Stimulated activated CD4-positive, alpha-beta T cell treated with anti-CD3 and anti-CD28 coated beads, Interleukin-1b, Interleukin-23, amount 100 ng/mL, for 1 hour (primary cell): Measurements from ENCODE around the gene RRP1.
A peak's percentile ranks its signal among the peaks of the same experiment; 100 is the strongest.

ENCODE experiments used
- DNase-seq, 2 donors: peaks; one replicate each; pipeline ENCODE4 v3.0.0-alpha.2; 2020; ENCODE audit warnings: low read depth in 2 of 2

RRP1 gene, protein sequence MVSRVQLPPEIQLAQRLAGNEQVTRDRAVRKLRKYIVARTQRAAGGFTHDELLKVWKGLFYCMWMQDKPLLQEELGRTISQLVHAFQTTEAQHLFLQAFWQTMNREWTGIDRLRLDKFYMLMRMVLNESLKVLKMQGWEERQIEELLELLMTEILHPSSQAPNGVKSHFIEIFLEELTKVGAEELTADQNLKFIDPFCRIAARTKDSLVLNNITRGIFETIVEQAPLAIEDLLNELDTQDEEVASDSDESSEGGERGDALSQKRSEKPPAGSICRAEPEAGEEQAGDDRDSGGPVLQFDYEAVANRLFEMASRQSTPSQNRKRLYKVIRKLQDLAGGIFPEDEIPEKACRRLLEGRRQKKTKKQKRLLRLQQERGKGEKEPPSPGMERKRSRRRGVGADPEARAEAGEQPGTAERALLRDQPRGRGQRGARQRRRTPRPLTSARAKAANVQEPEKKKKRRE

GRCh38 chr21:43789276-43790009 lies at the start of gene RRP1:
Gene RRP1, plus strand, starts transcription at chr21:43789577. Its CDS starts 53 bp downstream, at chr21:43789630.
- DNase-seq = peak; percentile 88 to 90

DNA sequence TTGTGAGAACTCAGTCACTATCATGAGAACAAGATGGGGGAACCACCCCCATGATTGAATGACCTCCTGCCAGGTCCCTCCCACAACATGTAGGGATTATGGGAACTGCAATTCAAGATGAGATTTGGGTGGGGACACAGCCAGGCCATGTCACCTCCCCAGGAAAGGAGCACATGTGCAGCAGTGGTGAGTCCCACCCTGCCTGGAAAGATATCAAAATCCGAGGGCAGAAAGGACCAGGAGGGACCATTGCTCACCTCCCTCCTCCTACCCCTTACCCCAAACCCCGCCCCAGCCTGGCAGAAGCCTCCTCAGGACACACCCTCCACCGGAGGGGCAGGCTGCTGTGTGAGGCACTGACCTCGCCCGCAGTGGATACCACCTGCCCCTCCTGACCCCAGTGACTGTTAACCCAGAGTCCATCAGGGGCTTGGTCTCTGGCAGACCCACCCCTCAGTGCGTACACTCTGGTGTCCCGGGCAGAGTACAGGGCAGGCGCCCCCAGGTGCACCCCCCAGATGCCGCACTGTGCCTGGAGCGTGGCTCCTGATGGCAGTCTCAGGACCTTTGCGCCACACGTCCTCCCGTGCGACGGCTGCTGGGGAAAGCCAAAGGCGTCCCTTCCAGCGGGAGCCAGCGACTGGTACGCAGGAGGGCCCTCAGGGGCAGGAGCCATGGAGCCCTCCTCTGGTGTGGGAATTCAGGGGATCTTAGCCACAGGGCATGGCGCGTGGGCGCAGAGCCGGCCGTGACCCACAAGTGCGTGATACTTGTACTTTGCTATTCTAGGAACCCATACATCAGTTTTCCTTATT lies 49.5 kb upstream of the RRP1 start:
- no peak for DNase-seq

DNA sequence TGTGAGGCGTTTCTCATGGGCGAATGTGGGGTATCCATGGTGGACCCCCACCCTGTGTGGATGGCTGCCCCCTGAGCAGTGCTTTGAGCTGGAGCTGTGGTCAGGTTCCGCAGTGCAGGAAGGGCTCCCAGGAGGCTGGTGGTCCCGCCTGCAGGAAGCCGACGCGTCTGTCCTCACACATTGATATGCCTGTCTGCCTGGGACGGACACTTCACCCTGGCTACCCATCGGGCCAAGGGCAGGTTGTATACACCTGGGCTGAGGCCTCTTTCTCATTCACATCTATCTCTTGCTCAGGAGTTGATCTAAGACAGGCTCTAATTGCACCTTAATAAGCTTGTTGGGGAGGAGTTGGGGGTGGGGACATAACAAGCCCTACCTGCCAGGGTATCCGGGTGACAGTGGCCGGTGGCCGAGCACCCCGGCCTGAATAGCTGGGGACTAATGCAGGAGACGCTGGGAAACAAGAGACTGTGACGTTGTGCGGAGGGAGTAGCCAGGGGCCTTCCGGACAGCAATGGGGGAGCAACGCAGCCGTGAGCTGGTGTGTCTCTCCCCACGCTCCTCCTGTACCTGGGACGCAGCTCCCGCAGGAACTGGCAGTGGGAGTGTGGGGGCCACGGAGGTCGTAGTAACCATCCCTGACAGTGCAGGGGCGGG lies 48.8 kb upstream of the RRP1 start:
- no peak for DNase-seq

GRCh38 chr21:43741423-43742096 lies 47.8 kb upstream of the RRP1 start:
- DNase-seq = no peak

DNA sequence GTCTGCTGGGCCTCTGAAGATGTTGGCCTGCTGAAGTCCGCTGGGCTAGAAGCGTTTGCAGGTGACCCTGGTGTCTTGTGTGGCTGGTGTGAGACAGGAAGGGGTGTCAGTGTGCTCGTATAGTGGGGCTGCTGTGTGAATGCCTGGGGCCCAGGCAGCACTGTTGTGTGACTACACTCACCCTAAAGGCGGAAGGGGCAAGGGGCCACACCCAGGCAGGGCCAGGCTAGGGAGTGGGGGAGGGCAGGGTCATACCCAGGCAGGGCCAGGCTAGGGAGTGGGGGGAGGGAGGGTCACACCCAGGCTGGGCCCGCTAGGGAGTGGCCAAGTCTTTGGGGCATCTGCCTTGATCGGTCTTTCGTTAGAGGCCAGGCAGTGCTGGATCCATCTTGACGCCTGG lies 45.4 kb upstream of the RRP1 start:
- DNase-seq = no peak

DNA sequence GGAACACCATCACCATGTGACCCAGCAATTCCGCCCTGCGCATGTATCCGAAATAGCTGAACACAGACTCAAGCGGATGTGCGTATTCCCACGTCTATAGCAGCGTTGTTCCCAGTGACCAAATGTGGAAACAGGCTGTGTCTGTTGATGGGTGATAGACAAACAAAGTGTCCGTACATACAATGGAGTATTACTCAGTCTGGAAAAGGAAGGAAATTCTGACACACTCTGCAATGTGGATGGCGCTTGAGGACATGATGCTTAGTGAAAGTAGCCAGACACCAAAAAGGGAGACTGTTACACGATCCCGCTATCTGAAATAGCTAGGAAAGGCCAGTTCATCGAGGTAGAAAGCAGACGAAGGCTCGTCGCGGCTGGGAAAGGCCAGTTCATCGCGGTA lies 44.7 kb upstream of the RRP1 start:
- no peak for DNase-seq

DNA sequence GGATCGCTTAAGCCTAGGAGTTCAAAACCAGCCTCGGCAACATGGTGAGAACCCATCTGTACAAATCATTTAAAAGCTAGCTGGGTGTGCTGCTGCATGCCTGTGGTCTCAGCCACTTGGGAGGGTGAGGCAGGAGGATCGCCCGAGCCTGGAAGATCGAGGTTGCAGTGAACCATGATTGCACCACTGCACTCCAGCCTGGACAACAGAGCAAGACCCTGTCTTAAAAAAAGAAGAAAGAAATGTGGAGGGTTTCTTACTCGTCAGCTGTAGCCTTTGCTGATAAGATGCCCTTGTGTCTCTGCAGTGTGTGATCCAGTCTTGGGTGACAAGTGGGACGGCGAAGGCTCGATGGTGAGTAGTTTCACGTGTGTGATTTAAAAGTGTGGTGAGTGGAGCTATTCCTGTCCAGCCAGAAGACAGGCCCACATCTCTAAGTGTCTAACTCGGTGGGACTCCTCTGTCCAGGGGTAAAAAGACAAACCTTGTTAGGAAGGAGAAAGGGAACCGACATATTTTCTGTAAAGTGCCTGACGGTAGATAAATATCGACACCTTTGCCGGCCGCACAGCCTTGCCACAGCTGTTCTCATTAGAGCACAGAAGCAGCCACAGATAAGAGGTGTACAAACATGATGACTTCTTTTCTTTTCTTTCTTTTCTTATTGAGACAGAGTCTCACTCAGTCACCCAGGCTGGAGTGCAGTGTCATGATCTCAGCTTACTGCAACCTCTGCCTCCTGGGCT lies 43.4 kb upstream of the RRP1 start:
- DNase-seq = no peak

- no peak for DNase-seq
Observed at GRCh38 chr21:43748622-43749021, 40.8 kb upstream of the RRP1 start.

DNA sequence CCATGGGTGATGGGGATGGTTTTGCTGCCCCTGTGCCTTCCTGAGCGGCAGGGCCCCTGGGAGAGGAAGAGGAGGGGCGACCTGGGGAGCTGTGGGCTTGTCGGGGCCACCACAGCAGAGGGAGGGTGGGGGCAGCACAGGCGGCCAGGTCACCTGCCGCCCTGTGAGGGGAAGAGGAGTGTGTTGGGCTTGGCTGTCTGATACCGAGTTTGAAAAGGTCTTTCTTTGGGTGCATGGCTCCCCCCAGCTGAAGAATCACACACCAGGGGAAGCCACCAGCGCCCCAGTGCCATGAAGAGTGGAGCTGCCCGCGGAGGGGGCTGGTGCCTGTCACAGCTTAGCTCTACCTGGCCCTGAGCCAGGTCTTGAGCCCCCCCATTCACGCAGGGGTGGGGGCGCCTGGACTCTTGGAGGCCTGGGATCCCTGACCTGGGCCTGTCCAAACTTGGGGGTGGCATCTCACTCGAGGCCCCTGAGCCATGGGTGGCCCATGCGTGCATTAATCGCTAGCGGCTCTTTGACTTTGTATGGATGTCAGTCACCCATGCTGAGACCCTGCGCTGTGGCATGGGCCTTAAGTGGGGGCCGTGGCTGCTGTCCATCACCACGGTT lies 39.6 kb upstream of the RRP1 start:
- DNase-seq = no peak

DNA sequence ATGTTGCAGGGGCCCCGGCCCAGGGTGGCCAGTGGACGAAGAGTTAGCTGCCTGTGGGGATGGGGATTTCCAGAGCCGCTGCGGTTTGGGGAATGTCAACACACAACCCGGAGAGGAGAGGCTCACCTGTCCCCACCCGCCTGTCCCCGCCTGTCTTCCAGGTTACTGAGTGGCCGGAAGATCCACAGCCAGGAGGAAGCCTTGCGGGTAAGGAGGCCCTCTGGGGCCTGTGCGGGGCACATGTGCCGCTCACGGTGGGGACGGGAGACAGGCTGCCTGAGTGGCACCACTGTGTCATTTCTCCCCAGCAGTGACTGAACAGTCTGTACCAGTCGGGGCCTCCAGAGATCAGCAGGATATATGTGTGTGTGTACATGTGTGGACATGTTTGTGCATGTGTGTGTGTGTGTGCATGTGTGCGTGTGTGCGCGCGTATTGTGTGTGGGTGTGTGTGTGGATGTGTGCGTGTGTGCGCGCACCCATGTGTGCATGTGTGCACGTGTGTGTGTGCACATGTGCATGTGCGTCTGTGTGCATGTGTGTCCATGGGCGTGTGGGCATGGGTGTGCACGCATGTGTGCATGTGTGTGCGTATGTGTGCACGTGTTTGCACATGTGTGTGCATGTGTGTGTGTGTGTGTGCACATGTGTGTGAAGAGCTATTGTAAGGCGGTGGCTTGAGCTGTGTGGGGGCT lies 38.9 kb upstream of the RRP1 start:
- no peak for DNase-seq

DNA sequence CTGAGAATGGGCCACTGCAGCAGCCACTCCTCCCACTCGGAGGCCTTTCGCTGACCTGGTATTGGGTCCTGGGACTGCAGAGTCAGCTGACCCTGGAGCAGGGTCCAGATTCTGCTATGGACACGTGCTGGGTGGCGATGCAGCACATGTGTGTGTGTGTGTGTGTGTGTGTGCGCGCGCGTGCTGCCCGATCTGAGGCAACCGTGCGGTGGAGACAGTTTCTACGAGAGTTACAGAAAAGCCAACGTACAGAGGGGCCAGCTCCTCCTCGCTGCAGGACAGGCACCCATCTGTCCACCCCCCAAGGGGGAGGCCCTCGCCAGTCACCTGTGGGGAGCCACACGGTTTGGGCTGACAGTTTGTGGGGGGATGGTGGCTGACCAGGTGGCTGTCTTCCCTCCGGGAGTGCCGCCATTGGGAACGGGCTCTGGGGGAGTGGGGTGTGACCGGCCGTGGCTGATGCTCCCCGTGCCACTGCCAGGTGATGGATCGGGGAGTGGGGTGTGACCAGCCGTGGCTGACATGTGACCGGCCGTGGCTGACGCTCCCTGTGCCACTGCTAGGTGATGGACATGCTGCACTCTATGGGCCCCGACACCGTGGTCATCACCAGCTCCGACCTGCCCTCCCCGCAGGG lies 37.3 kb upstream of the RRP1 start:
- DNase-seq = no peak

- no peak for DNase-seq
Observed at GRCh38 chr21:43752758-43753438, 36.5 kb upstream of the RRP1 start.

DNA sequence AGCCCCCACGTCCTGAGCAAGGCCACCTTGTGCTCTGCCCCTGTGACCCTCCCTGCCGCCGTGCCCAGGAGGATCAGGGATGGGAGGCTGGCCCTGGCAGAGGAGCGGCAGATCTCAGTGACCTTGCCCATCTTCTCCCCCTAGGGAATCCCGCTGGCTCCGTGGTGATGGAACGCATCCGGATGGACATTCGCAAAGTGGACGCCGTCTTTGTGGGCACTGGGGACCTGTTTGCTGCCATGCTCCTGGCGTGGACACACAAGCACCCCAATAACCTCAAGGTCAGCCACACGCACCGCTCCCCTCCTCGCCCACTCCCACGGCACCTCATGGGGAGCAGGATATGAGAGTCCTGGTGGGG lies 36.0 kb upstream of the RRP1 start:
- no peak for DNase-seq

DNA sequence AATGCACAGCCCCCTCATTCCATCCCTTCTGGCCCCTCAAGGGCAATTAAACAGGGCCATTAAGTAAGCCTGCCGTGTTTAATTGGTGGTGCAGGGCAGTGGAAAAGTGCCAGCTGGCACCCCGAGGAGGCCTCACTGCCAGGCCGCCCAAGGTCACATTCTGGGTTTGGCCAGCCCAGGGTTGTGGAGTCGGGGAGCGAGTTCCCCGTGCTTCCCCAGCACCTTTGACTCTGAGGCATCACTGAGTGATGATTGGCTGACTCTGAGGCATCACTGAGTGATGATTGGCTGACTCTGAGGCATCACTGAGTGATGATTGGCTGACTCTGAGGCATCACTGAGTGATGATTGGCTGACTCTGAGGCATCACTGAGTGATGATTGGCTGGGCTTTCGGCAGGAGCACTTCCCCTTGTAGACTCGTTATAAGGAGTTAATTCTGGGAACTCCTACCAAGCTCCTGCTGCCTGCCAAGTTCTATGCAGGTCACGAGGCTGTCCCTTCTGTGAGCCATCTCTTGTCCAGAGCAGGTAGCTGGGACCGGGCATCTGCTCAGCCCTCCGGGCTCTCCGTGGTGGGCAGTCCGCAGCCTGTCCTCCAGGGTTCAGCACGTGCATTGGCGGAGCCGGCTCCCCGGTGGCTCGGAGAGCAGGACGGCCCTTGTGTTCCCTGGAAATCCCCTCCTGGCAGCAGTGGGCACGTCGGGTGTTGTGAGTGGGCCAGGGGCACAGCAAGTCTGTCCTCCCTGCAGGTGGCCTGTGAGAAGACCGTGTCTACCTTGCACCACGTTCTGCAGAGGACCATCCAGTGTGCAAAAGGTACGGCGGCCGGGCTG lies 34.2 kb upstream of the RRP1 start:
- no peak for DNase-seq

GRCh38 chr21:43755820-43756594 lies 33.4 kb upstream of the RRP1 start:
- no peak for DNase-seq

DNA sequence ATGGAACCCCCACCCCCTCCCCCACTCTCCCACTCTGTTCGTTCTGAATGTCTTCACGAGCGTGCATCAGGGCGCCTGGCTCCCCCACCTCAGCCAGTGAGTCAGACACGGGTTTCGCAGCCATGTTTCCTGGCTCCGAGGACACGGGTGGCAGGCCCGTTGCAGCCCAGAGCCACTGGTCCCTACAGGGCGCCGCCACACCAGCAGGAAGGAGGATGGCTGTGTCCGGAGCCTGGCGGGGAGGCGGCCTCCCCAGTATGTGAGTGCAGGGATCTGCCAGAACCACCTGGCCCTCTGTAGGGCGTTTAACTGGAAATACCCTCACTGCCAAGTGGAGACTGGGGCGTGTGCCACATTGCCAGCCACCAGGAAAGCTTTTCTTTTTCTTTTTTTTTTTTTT lies 31.8 kb upstream of the RRP1 start:
- DNase-seq = no peak
